Measurements from ENCODE around the gene LYRM1.

The LYRM1 gene

GRCh38 chr16:20874088-20874581 is 26.4 kb upstream of the LYRM1 start:
- DNase-seq, result no peak
- no peaks in the 10 kb centered on the region for H3K9me3 ChIP-seq
- H3K27me3 ChIP-seq, result no peaks in the 10 kb centered on the region
- H3K36me3 ChIP-seq, result no peaks in the 10 kb centered on the region; the same call in 1 of the 2 replicates
- TF ChIP-seq CTCF (IDR thresholded peaks at IDR 0.05; ENCODE audit: low read depth, low read length), result no peak
- peaks cover 3% of the 10 kb centered on the region for H3K4me1 ChIP-seq
- no peak overlapping the region for H3K4me3 ChIP-seq (ENCODE audit: low read depth, low read length)

- DNase-seq, result no peak
- H3K36me3 ChIP-seq, result no peaks in the 10 kb centered on the region; the same call in 1 of the 2 replicates
- H3K27me3 ChIP-seq, result no peaks in the 10 kb centered on the region
- no peak for TF ChIP-seq CTCF (IDR thresholded peaks at IDR 0.05; ENCODE audit: low read depth, low read length)
- H3K4me1 ChIP-seq, result peaks cover 7% of the 10 kb centered on the region; the same call in 1 of the 2 replicates
- no peak overlapping the region for H3K4me3 ChIP-seq (ENCODE audit: low read depth, low read length)
- no peaks in the 10 kb centered on the region for H3K9me3 ChIP-seq
Observed at GRCh38 chr16:20875355-20875650, 25.3 kb upstream of the LYRM1 start.

- Histone ChIP-seq H3K9me3 (no peaks in the 10 kb centered on the region), H3K27me3 (no peaks in the 10 kb centered on the region), H3K36me3 (no peaks in the 10 kb centered on the region; the same call in 1 of the 2 replicates), H3K4me1 (peaks cover 5% of the 10 kb centered on the region; the same call in 1 of the 2 replicates), H3K4me3 (ENCODE audit: low read depth, low read length) (no peak overlapping the region)
- no peak for DNase-seq
- TF ChIP-seq CTCF (IDR thresholded peaks at IDR 0.05; ENCODE audit: low read depth, low read length), result no peak
Observed at GRCh38 chr16:20878682-20879147, 21.9 kb upstream of the LYRM1 start.

- H3K27me3 ChIP-seq, result no peaks in the 10 kb centered on the region
- H3K4me1 ChIP-seq, result peaks cover 5% of the 10 kb centered on the region; the same call in 1 of the 2 replicates
- H3K9me3 ChIP-seq, result no peaks in the 10 kb centered on the region
- H3K4me3 ChIP-seq (ENCODE audit: low read depth, low read length), result no peak overlapping the region
- TF ChIP-seq CTCF (IDR thresholded peaks at IDR 0.05; ENCODE audit: low read depth, low read length), result no peak
- no peak for DNase-seq
- no peaks in the 10 kb centered on the region; the same call in 1 of the 2 replicates for H3K36me3 ChIP-seq
Observed at GRCh38 chr16:20879175-20880040, 21.2 kb upstream of the LYRM1 start.

- H3K4me3 ChIP-seq (ENCODE audit: low read depth, low read length), result no peak overlapping the region
- H3K36me3 ChIP-seq, result no peaks in the 10 kb centered on the region; the same call in 1 of the 2 replicates
- no peaks in the 10 kb centered on the region for H3K9me3 ChIP-seq
- H3K4me1 ChIP-seq, result peaks cover 5% of the 10 kb centered on the region; the same call in 1 of the 2 replicates
- DNase-seq, result no peak
- no peaks in the 10 kb centered on the region for H3K27me3 ChIP-seq
- no peak for TF ChIP-seq CTCF (IDR thresholded peaks at IDR 0.05; ENCODE audit: low read depth, low read length)
Observed at GRCh38 chr16:20880867-20881502, 19.6 kb upstream of the LYRM1 start.
